ENCODE data around the gene TCOF1.

Gene TCOF1

GRCh38 chr5:150391064-150391834 lies 33.8 kb downstream of the TCOF1 start:
- DNase-seq (ENCODE audit: low read depth), result no peak

- no peak for DNase-seq (ENCODE audit: low read depth)
Observed at GRCh38 chr5:150391986-150392385, 34.5 kb downstream of the TCOF1 start.

GRCh38 chr5:150392680-150393079 lies 35.2 kb downstream of the TCOF1 start:
- no peak for DNase-seq (ENCODE audit: low read depth)

- no peak for DNase-seq (ENCODE audit: low read depth)
Observed at GRCh38 chr5:150393096-150393645, 35.7 kb downstream of the TCOF1 start.

- DNase-seq (ENCODE audit: low read depth), result no peak
Observed at GRCh38 chr5:150394131-150394530, 36.6 kb downstream of the TCOF1 start.

GRCh38 chr5:150394912-150395687 lies 37.6 kb downstream of the TCOF1 start:
- DNase-seq (ENCODE audit: low read depth), result no peak

- DNase-seq (ENCODE audit: low read depth), result no peak
Observed at GRCh38 chr5:150395688-150395975, 38.1 kb downstream of the TCOF1 start.

GRCh38 chr5:150396267-150396666 lies 38.8 kb downstream of the TCOF1 start:
- no peak for DNase-seq (ENCODE audit: low read depth)

GRCh38 chr5:150397146-150397781 lies 39.8 kb downstream of the TCOF1 start:
- no peak for DNase-seq (ENCODE audit: low read depth)

- no peak for DNase-seq (ENCODE audit: low read depth)
Observed at GRCh38 chr5:150397782-150398721, 40.6 kb downstream of the TCOF1 start.

- no peak for DNase-seq (ENCODE audit: low read depth)
Observed at GRCh38 chr5:150398722-150399523, 41.4 kb downstream of the TCOF1 start.

GRCh38 chr5:150399524-150400211 lies 42.2 kb downstream of the TCOF1 start:
- no peak for DNase-seq (ENCODE audit: low read depth)

GRCh38 chr5:150400316-150401075 lies 43.0 kb downstream of the TCOF1 start:
- no peak for DNase-seq (ENCODE audit: low read depth)

GRCh38 chr5:150401076-150401375 lies 43.5 kb downstream of the TCOF1 start:
- DNase-seq (ENCODE audit: low read depth), result no peak

GRCh38 chr5:150401376-150402228 lies 44.1 kb downstream of the TCOF1 start:
- no peak for DNase-seq (ENCODE audit: low read depth)

- DNase-seq (ENCODE audit: low read depth), result no peak
Observed at GRCh38 chr5:150402229-150402773, 44.8 kb downstream of the TCOF1 start.

- DNase-seq (ENCODE audit: low read depth), result no peak
Observed at GRCh38 chr5:150402901-150403342, 45.4 kb downstream of the TCOF1 start.

- DNase-seq (ENCODE audit: low read depth), result no peak
Observed at GRCh38 chr5:150404121-150404520, 46.6 kb downstream of the TCOF1 start.

Measured in HS-5 (cell line).